ENCODE measurements around the gene SYT1. TPM values are rescaled to one million over a fixed set of nuclear protein-coding genes. Genes with fewer than 3 reads are reported as not detected.

The SYT1 gene
- total RNA-seq, 1 donor = not detected

DNA sequence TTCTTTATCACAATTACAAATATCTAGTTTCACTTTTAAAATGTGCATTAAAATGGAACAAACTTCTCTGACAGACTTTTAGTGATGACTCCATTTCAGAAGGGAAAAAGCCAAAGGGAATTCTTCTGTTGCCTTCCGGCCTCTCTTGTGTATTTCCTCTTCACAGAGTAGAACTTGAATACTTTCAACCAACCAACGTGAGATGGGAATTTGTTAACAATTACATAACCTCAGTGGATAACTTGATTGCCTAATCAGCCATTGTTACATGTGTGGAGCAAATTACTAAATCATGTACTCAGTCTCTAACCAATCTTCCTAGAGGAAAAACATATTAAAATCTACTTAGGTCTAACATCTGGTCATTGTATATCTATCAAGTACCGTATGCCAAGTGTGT, 291.1 kb downstream of the SYT1 start:
- H3K4me1 ChIP-seq (ENCODE audit: insufficient read depth, low read length) = no peaks in the 10 kb centered on the region
- no peaks in the 10 kb centered on the region for H3K36me3 ChIP-seq (ENCODE audit: insufficient read depth, low read length)
- H2AFZ ChIP-seq (ENCODE audit: low read length) = no peak overlapping the region
- no peaks in the 10 kb centered on the region for H3K9me3 ChIP-seq (ENCODE audit: low read depth, low read length)
- H3K27me3 ChIP-seq (ENCODE audit: insufficient read depth, low read length) = no peaks in the 10 kb centered on the region
- no peak for DNase-seq (ENCODE audit: insufficient read length, low spot score, missing footprints)
- H3K79me2 ChIP-seq (ENCODE audit: insufficient read depth, low read length) = no peaks in the 10 kb centered on the region
- H3K4me2 ChIP-seq (ENCODE audit: insufficient read depth, low read length) = peak overlapping the region; percentile 6
- no peak overlapping the region for H3K4me3 ChIP-seq (ENCODE audit: insufficient read depth, low read length)
- TF ChIP-seq, protein P1, sequence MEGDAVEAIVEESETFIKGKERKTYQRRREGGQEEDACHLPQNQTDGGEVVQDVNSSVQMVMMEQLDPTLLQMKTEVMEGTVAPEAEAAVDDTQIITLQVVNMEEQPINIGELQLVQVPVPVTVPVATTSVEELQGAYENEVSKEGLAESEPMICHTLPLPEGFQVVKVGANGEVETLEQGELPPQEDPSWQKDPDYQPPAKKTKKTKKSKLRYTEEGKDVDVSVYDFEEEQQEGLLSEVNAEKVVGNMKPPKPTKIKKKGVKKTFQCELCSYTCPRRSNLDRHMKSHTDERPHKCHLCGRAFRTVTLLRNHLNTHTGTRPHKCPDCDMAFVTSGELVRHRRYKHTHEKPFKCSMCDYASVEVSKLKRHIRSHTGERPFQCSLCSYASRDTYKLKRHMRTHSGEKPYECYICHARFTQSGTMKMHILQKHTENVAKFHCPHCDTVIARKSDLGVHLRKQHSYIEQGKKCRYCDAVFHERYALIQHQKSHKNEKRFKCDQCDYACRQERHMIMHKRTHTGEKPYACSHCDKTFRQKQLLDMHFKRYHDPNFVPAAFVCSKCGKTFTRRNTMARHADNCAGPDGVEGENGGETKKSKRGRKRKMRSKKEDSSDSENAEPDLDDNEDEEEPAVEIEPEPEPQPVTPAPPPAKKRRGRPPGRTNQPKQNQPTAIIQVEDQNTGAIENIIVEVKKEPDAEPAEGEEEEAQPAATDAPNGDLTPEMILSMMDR (IDR thresholded peaks at IDR 0.05; ENCODE audit: extremely low read depth, low read depth, low read length) = no peak
- H4K20me1 ChIP-seq (ENCODE audit: insufficient read depth, low read length) = no peaks in the 10 kb centered on the region
- no peak overlapping the region for H3K27ac ChIP-seq (ENCODE audit: low read depth, low read length)

DNA sequence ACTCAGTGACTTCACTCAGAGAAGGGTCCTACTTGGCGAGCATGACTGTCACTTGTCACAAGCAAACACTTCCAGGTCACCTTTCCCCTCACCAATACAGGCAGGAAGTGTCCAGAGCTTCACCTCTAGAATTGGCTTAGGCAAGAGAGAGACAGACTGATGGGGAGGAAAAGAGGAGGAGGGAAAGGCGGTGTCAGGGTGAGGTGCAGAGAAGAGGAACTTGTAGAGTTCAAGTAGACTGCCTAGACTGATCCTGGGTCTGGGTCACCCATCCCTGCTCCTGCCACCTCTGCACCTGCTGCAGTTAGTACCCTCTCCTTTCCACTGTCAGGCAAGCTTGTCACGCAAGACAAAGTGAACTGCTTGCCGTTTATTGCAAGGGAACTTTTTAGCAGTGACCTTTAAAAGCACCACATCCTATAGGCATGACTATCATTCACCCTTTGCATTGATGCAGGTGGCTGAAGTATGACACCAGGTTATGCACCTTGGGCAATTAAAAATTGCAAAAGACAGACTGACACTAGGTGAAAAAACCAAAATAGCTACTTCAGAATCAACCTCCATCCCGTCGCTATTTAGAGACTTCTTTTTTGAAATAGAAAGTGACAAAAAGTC, 292.4 kb downstream of the SYT1 start:
- Histone ChIP-seq H4K20me1 (ENCODE audit: insufficient read depth, low read length) (no peaks in the 10 kb centered on the region), H3K27ac (ENCODE audit: low read depth, low read length) (no peak overlapping the region), H3K27me3 (ENCODE audit: insufficient read depth, low read length) (no peaks in the 10 kb centered on the region), H3K9me3 (ENCODE audit: low read depth, low read length) (no peaks in the 10 kb centered on the region), H2AFZ (ENCODE audit: low read length) (no peak overlapping the region), H3K4me2 (ENCODE audit: insufficient read depth, low read length) (no peak overlapping the region), H3K36me3 (ENCODE audit: insufficient read depth, low read length) (no peaks in the 10 kb centered on the region), H3K4me1 (ENCODE audit: insufficient read depth, low read length) (no peaks in the 10 kb centered on the region), H3K79me2 (ENCODE audit: insufficient read depth, low read length) (no peaks in the 10 kb centered on the region), H3K4me3 (ENCODE audit: insufficient read depth, low read length) (no peak overlapping the region)
- DNase-seq (ENCODE audit: insufficient read length, low spot score, missing footprints) = peak; percentile 14
- TF ChIP-seq, protein P1 (IDR thresholded peaks at IDR 0.05; ENCODE audit: extremely low read depth, low read depth, low read length) = no peak

DNA sequence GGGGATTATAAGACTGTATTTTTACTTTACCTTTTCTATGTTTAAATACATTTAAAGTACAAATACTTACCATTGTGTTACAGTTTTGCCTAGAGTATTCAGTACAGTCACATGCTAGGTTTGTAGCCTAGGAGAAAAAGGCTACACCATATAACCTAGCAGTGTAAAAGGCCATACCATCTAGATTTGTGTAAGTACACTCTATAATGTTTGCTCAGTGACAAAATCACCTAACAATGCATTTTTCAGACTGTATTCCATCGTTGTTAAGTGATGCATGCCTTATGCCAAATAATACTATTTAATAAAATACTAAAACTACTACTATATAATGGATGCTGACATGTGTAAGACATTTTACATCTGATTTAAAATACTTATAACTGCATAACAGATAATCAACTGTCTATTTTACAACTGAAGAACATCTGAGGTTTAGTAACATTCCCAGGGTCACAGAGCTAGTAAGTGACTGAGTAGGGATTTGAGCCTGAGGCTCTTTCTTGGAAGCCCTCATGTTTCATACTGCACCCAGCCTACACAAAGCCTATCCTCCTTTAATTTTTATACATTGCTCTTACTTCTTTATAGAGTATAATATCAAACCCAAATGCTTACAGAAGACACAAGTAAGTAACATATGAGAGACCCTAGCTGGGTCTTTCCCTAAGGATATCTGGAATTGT, 296.8 kb downstream of the SYT1 start:
- H3K36me3 ChIP-seq (ENCODE audit: insufficient read depth, low read length) = no peaks in the 10 kb centered on the region
- DNase-seq (ENCODE audit: insufficient read length, low spot score, missing footprints) = no peak
- TF ChIP-seq, protein P1 (IDR thresholded peaks at IDR 0.05; ENCODE audit: extremely low read depth, low read depth, low read length) = no peak

DNA sequence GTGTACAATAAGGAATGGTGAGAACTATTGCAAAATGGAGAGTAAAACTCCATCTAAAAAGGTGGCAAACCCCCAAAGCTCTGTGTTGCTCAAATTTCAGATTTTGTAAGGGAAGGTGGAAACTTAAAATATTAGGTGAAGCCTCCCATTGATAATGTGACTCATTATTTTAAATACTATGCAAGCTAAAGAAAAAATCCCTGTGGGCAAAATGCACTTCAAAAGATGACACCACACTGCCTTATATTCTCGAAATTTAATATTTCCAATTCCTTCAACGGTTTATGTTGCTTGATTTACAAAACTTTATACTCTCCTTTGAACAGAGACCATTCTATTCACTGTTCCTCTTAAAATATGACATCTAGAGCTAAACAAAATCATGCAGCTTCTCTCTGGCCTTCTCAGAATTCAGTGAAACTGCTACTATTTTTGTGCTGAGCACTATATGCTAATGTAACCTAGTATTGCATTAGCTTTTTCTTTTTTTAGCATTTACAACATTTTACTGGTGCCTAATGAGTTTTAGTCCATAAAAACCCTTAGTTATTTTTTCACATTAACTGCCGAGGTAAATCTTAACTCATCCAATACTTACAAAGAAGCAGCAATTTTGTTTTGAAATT, 297.7 kb downstream of the SYT1 start:
- Histone ChIP-seq H4K20me1 (ENCODE audit: insufficient read depth, low read length) (no peaks in the 10 kb centered on the region), H3K79me2 (ENCODE audit: insufficient read depth, low read length) (no peaks in the 10 kb centered on the region), H3K4me1 (ENCODE audit: insufficient read depth, low read length) (no peaks in the 10 kb centered on the region), H3K27ac (ENCODE audit: low read depth, low read length) (no peak overlapping the region), H3K4me2 (ENCODE audit: insufficient read depth, low read length) (no peak overlapping the region), H3K36me3 (ENCODE audit: insufficient read depth, low read length) (no peaks in the 10 kb centered on the region), H3K27me3 (ENCODE audit: insufficient read depth, low read length) (no peaks in the 10 kb centered on the region), H3K9me3 (ENCODE audit: low read depth, low read length) (no peaks in the 10 kb centered on the region), H3K4me3 (ENCODE audit: insufficient read depth, low read length) (no peak overlapping the region), H2AFZ (ENCODE audit: low read length) (no peak overlapping the region)
- DNase-seq (ENCODE audit: insufficient read length, low spot score, missing footprints) = no peak
- TF ChIP-seq, protein P1 (IDR thresholded peaks at IDR 0.05; ENCODE audit: extremely low read depth, low read depth, low read length) = no peak

More for the DNA sequence above, 296.8 kb downstream of the SYT1 start:
- Histone ChIP-seq H3K27me3 (ENCODE audit: insufficient read depth, low read length) (no peaks in the 10 kb centered on the region), H3K4me3 (ENCODE audit: insufficient read depth, low read length) (no peak overlapping the region), H3K4me1 (ENCODE audit: insufficient read depth, low read length) (no peaks in the 10 kb centered on the region), H3K9me3 (ENCODE audit: low read depth, low read length) (no peaks in the 10 kb centered on the region), H3K79me2 (ENCODE audit: insufficient read depth, low read length) (no peaks in the 10 kb centered on the region), H3K4me2 (ENCODE audit: insufficient read depth, low read length) (no peak overlapping the region), H3K27ac (ENCODE audit: low read depth, low read length) (no peak overlapping the region), H4K20me1 (ENCODE audit: insufficient read depth, low read length) (no peaks in the 10 kb centered on the region), H2AFZ (ENCODE audit: low read length) (no peak overlapping the region)

All from osteoblast (primary cell).